Stimulated activated CD8-positive, alpha-beta memory T cell treated with anti-CD3 and anti-CD28 coated beads, Interleukin-4, amount 100 ng/mL, for 4 hours (primary cell): ENCODE results near the gene ATF5.

Experiments
- DNase-seq, 2 donors: peaks; one replicate each; pipeline ENCODE4 v3.0.0-alpha.2; 2020; ENCODE audit warnings: low read depth in 2 of 2, low spot score in 1 of 2

The ATF5 gene

GRCh38 chr19:49894879-49895565 lies 34.0 kb upstream of the ATF5 start:
- no peak for DNase-seq

- DNase-seq, result no peak
Observed at GRCh38 chr19:49895566-49896297, 33.3 kb upstream of the ATF5 start.

GRCh38 chr19:49896863-49897621 lies 32.0 kb upstream of the ATF5 start, which contains the start of gene IL4I1:
TSS of gene IL4I1 (minus strand) at chr19:49896887. CDS start at chr19:49896160, 727 bp downstream.
- DNase-seq, result peak; percentile 27 to 52

GRCh38 chr19:49904136-49904535 lies 24.9 kb upstream of the ATF5 start:
- no peak for DNase-seq

GRCh38 chr19:49906879-49907564 lies 22.0 kb upstream of the ATF5 start:
- DNase-seq, result no peak

GRCh38 chr19:49907745-49908446 lies 21.1 kb upstream of the ATF5 start:
- no peak for DNase-seq

GRCh38 chr19:49908480-49909420 lies 20.3 kb upstream of the ATF5 start:
- DNase-seq, result no peak

GRCh38 chr19:49910179-49910578 lies 18.8 kb upstream of the ATF5 start:
- DNase-seq, result no peak

GRCh38 chr19:49911381-49912145 lies 17.4 kb upstream of the ATF5 start:
- DNase-seq, result no peak

GRCh38 chr19:49912965-49913685 lies 15.9 kb upstream of the ATF5 start:
- DNase-seq, result no peak

- no peak for DNase-seq
Observed at GRCh38 chr19:49913720-49914119, 15.3 kb upstream of the ATF5 start.

GRCh38 chr19:49915271-49915670 lies 13.7 kb upstream of the ATF5 start:
- DNase-seq, result no peak

GRCh38 chr19:49916839-49917733 lies 11.9 kb upstream of the ATF5 start:
- DNase-seq, result no peak

GRCh38 chr19:49918089-49918488 lies 10.9 kb upstream of the ATF5 start:
- no peak for DNase-seq

GRCh38 chr19:49920624-49921363 lies 8.2 kb upstream of the ATF5 start:
- no peak for DNase-seq
